Measurements from ENCODE around the gene POLRMT. TPM values are rescaled to one million over a fixed set of nuclear protein-coding genes. Genes with fewer than 3 reads are reported as not detected.

The POLRMT gene
- total RNA-seq, 1 donor from 2014 or later = 45.3 TPM

DNA sequence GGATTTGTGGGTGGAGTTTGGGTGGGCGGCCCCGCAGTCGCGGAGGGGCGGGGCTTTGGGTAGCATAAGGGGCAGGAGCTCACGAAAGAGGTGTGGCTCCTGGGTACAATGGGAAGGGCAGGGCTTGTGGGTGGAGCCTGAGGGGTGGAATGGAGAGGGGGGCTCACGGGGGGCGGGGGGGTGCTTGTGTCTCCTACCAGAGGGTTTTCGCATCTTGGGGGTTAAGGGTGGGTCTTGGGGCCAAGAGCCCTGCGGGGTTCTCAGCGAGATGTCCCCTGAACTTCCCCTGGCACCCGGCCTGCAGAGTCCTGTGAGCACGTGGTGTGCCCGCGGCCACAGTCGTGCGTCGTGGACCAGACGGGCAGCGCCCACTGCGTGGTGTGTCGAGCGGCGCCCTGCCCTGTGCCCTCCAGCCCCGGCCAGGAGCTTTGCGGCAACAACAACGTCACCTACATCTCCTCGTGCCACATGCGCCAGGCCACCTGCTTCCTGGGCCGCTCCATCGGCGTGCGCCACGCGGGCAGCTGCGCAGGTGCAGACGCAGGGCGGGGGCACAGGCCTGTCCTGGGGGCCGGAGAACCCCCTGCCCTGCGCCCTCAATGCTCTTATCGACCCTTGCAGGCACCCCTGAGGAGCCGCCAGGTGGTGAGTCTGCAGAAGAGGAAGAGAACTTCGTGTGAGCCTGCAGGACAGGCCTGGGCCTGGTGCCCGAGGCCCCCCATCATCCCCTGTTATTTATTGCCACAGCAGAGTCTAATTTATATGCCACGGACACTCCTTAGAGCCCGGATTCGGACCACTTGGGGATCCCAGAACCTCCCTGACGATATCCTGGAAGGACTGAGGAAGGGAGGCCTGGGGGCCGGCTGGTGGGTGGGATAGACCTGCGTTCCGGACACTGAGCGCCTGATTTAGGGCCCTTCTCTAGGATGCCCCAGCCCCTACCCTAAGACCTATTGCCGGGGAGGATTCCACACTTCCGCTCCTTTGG, 48.0 kb upstream of the POLRMT start:
- peak overlapping the region; percentile 82 for H3K9ac ChIP-seq (ENCODE audit: low read length)
- H3K36me3 ChIP-seq (ENCODE audit: insufficient read depth, low read length) = no peaks in the 10 kb centered on the region
- no peak overlapping the region for H3K27ac Mint-ChIP-seq (ENCODE audit: unreplicated experiment)

DNA sequence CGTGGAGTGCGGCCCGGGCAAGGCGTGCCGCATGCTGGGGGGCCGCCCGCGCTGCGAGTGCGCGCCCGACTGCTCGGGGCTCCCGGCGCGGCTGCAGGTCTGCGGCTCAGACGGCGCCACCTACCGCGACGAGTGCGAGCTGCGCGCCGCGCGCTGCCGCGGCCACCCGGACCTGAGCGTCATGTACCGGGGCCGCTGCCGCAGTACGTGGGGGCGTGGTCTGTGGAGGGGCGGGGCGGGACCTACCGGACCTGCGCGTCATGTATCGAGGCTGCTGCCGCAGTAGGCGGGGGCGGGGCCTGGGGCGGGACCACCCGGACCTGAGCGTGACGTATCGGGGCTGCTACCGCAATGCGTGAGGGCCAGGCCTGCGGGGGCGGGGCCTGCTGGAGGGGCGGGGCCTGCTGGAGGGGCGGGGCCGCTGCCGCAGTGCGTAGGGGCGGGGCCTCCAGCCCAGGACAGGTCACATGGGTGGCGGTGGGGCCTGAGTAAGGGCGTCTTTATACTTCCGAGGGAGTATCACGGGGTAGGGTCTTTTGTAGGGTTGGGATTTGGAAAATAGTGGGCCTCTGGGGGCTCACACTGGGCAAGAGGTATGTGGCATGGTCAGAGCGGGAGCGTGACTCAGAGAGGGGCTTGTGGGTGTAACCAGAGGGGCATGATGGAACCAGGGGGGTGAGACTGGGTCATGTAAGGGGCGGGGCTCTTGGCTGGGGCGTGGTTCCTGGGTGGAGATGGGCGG, 47.1 kb upstream of the POLRMT start:
- Histone ChIP-seq H2AFZ (ENCODE audit: low read depth, low read length) (peak overlapping the region; percentile 73), H3K27ac (ENCODE audit: low read depth, low read length) (peak overlapping the region; percentile 92), H3K4me3 (ENCODE audit: insufficient read depth, low read depth, low read length) (peak overlapping the region; percentile 61), H3K27me3 (ENCODE audit: insufficient read depth, low read length) (no peaks in the 10 kb centered on the region), H3K4me1 (ENCODE audit: insufficient read depth, low read length) (peaks cover 33% of the 10 kb centered on the region), H3K4me2 (ENCODE audit: low read length) (peak overlapping the region; percentile 94), H3K9ac (ENCODE audit: low read length) (peak overlapping the region; percentile 87), H3K36me3 (ENCODE audit: insufficient read depth, low read length) (no peaks in the 10 kb centered on the region), H4K20me1 (ENCODE audit: insufficient read depth, low read length) (peaks cover 25% of the 10 kb centered on the region), H3K9me3 (ENCODE audit: insufficient read depth, low read depth, low read length) (no peaks in the 10 kb centered on the region), H3K79me2 (ENCODE audit: insufficient read depth, low read length) (peaks cover 26% of the 10 kb centered on the region)
- FAIRE-seq (no peak), DNase-seq (ENCODE audit: low read depth) (peak; percentile 89)
- Mint-ChIP-seq H3K27ac (ENCODE audit: unreplicated experiment) (peak overlapping the region; percentile 100), H3K36me3 (ENCODE audit: low read depth, unreplicated experiment) (peaks cover 3% of the 10 kb centered on the region), H3K27me3 (ENCODE audit: low read depth, unreplicated experiment) (peaks cover 1% of the 10 kb centered on the region), H3K4me3 (ENCODE audit: unreplicated experiment) (peak overlapping the region; percentile 94), H3K4me1 (ENCODE audit: low read depth, unreplicated experiment) (peaks cover 6% of the 10 kb centered on the region), H3K9me3 (ENCODE audit: unreplicated experiment) (no peaks in the 10 kb centered on the region)
- TF ChIP-seq, protein P1, sequence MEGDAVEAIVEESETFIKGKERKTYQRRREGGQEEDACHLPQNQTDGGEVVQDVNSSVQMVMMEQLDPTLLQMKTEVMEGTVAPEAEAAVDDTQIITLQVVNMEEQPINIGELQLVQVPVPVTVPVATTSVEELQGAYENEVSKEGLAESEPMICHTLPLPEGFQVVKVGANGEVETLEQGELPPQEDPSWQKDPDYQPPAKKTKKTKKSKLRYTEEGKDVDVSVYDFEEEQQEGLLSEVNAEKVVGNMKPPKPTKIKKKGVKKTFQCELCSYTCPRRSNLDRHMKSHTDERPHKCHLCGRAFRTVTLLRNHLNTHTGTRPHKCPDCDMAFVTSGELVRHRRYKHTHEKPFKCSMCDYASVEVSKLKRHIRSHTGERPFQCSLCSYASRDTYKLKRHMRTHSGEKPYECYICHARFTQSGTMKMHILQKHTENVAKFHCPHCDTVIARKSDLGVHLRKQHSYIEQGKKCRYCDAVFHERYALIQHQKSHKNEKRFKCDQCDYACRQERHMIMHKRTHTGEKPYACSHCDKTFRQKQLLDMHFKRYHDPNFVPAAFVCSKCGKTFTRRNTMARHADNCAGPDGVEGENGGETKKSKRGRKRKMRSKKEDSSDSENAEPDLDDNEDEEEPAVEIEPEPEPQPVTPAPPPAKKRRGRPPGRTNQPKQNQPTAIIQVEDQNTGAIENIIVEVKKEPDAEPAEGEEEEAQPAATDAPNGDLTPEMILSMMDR (IDR thresholded peaks at IDR 0.05; ENCODE audit: insufficient read depth, low read depth, low read length) = no peak
- TF ChIP-seq EZH2 (IDR thresholded peaks at IDR 0.05; ENCODE audit: insufficient read depth, low read length) = no peak

More for the DNA sequence above, 48.0 kb upstream of the POLRMT start:
- H3K4me1 Mint-ChIP-seq (ENCODE audit: low read depth, unreplicated experiment) = peaks cover 6% of the 10 kb centered on the region
- H3K4me3 ChIP-seq (ENCODE audit: insufficient read depth, low read depth, low read length) = peak overlapping the region; percentile 57
- H3K27me3 Mint-ChIP-seq (ENCODE audit: low read depth, unreplicated experiment) = peaks cover 2% of the 10 kb centered on the region
- H3K4me1 ChIP-seq (ENCODE audit: insufficient read depth, low read length) = peaks cover 28% of the 10 kb centered on the region
- H2AFZ ChIP-seq (ENCODE audit: low read depth, low read length) = no peak overlapping the region
- peaks cover 3% of the 10 kb centered on the region for H3K36me3 Mint-ChIP-seq (ENCODE audit: low read depth, unreplicated experiment)
- TF ChIP-seq, protein P1 (IDR thresholded peaks at IDR 0.05; ENCODE audit: insufficient read depth, low read depth, low read length) = no peak
- TF ChIP-seq EZH2 (IDR thresholded peaks at IDR 0.05; ENCODE audit: insufficient read depth, low read length) = no peak
- H3K79me2 ChIP-seq (ENCODE audit: insufficient read depth, low read length) = peaks cover 26% of the 10 kb centered on the region
- peak overlapping the region; percentile 94 for H3K4me2 ChIP-seq (ENCODE audit: low read length)
- FAIRE-seq (no peak), DNase-seq (ENCODE audit: low read depth) (no peak)
- H4K20me1 ChIP-seq (ENCODE audit: insufficient read depth, low read length) = peaks cover 25% of the 10 kb centered on the region
- no peaks in the 10 kb centered on the region for H3K9me3 ChIP-seq (ENCODE audit: insufficient read depth, low read depth, low read length)
- peak overlapping the region; percentile 94 for H3K4me3 Mint-ChIP-seq (ENCODE audit: unreplicated experiment)
- H3K9me3 Mint-ChIP-seq (ENCODE audit: unreplicated experiment) = no peaks in the 10 kb centered on the region
- H3K27ac ChIP-seq (ENCODE audit: low read depth, low read length) = peak overlapping the region; percentile 92
- H3K27me3 ChIP-seq (ENCODE audit: insufficient read depth, low read length) = no peaks in the 10 kb centered on the region

Measured in astrocyte (in vitro differentiated cells and primary cell).